GM18526 (cell line): ENCODE data around the gene CKMT2.

Experiments
- POLR2A ChIP-seq: IDR thresholded peaks from 3 replicates; pipeline ENCODE4 v1.6.1; 2011; ENCODE audit not compliant: insufficient read length; ENCODE audit errors: extremely low read depth

CKMT2 gene

DNA sequence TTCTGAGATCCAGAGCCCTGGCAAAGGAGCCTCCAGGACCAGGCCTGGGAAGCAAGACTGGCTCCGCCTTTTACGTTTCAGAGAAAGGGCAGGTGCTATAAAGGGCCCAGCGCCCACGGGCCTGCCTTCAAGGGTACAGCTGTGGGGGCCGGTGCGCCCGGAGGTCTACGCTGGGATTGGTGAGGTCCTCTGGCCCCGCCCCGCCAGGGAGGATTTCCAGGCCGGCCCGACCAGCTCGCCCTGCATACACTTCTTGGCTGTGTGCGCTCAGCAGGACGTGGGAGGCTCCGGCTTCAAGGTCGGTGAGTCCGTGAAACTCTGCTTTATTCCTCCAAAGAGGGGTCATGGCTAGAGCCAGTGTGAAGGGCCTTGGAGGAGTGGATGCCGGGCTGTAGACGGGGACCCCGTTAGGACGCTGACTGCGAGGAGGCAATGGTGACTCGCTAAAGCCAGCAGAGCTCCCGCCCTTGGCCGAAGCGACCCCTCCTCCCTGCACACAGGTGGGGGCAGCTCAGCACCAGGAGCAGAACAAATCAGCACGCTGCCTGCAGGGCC is at the start of gene CKMT2:
Gene CKMT2 (plus strand): TSS at position 243 of the 555 bp plus-strand sequence. CDS start 17,811 bp downstream, outside the sequence.
- TF ChIP-seq POLR2A = no peak

DNA sequence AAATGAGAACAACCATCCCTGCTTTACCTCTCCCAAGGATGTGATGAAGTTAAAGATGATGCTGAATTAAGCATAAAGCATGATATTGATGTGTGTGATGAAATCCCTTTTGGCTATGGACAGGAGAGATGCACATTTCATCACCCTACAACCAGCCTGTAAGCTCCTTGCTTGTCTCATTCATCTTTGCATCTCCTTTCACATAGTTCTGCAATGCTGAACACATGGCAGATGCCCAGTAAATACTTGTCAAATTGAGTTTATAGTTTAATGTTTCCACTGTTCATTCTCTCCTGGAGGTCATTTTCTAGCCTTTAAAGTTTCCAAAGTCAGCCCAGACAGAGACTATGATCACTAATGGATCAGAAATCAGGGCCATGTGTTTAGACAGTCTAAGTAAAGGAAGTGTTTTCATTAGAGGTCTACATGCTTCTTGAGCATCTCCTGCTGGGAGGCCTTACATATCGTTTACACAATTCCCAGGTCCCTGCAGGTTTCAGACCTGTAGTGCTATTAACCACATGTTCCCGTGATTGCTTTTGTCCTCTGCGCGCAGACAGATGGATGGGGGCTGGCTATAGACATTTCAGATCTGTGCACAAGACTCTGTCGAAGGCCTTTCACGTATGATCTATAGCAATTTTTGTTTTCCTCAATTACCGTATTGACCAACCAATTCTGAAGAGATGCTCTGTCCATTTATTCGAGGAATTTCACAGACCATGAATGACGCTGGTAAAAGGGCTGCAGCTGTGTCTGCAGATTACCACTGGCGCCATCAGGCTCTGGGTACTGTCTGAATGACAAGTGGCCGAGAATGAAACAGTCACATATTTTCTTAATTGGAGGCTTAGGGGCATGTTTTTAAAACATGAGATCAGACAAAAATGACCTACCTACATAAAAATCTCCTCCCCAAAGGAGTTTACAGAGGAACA is 49.0 kb upstream of the CKMT2 start:
- TF ChIP-seq POLR2A = no peak

GRCh38 chr5:81184749-81185110 is 48.4 kb upstream of the CKMT2 start:
- TF ChIP-seq POLR2A = no peak

DNA sequence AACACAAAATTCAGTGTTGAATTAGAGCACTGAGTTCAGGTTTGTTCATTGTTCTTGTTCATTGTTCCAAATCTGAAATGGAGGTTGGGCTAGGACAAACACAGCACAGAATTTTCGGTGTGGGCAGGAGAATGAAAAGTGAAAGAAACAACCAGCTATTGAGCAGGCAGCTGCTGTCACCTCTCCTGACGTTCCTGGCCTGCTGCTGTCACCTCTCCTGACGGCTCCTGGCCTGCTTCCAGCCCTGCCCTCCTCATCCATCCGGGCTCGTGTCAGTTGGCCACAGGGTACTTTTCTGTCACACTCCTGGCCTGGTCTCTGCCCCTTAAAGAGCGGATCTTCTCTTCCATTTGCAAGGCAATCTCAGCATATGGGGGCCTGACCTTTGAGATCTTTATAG is 45.2 kb upstream of the CKMT2 start:
- TF ChIP-seq POLR2A = no peak

GRCh38 chr5:81188962-81189361 is 44.2 kb upstream of the CKMT2 start:
- no peak for TF ChIP-seq POLR2A

DNA sequence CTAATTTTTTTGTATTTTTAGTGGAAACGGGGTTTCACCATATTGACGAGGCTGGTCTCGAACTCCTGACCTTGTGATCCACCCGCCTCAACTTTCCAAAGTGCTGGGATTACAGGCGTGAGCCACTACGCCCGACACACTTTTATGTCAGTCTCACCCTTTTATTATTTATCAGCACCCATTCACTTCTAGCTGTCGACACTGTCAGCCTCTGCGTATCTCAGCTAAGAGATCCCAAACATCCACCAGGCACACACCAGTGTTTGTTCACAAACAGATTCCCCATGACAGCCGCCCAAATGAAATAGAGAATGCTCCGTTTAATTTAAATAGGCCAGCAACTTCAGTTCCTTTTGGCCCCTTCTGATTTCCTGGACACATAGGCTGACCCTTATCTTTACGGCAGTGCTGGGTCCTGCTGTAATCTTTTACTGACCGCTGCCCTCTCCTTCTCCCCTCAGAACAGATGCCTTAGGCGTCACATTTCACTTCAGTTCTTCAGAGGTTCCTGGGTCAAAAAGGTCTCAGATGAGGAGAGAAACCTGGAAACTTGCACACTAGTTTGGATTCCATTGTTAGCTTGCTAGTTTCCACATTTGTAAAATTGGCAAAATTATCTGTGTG is 43.1 kb upstream of the CKMT2 start:
- TF ChIP-seq POLR2A = no peak

DNA sequence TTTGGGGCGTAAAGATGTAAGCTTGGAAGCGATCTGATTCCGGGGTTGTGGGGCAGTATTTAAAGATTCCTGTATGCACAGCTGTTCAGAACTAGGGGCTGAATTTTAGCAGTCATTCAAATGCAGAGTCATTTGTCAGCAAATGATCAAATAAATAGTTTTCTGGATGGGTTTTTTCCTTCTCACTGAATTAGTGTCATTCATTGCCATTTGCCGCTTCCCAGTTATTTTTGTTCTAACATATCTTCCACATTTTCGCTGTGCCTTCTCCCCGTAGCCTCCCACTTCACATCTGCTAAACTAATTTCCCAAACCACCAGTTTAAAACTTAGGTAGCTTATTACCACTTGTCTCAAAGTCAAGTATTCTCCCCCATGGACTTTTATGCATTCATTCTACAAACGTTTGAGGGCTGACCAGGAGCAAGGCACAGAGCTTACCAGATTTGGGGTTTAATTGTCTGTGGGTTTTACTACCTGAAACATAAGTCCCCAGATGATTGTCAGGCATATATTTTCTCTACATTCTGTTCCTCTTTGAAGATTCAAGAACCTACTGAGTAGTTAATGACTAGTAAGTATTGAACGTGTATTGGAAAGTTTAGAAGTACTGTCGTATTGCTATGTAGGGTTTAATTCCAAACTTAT is 41.3 kb upstream of the CKMT2 start:
- no peak for TF ChIP-seq POLR2A

- no peak for TF ChIP-seq POLR2A
Observed at GRCh38 chr5:81192373-81192750, 40.8 kb upstream of the CKMT2 start.

DNA sequence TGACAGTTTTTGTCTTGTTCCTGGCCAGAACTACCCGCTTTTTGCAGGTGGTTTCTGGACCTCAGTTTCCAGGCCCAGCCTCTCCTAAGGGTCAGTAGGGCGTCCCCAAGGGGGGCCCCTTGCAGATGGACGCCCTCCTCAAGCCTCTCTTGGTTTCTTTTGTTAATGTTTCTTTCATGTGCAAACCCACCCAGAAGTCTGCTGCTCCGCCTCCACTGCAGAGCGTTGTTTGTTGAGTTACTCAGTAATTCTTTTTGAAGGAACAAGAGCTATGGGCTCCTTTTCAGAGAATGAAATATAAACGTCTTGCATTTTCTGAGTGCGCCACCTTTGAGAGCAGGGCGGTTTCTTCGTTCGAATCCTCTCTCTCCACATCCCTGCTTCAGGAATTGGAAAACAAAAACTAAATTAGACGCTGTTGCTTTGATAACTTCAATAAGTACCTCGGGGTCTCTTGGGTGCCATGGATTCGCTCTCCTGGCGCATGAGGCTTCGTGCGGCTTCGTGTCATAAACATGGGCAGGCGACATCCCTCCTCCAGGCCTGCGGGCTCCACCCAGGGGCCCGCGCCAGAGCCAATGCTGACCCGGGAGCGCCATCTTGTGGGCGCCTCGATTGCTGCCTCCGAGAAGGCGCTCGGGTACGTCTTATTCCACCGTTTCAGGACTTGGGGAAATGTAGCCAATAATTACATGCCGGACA is 38.3 kb upstream of the CKMT2 start:
- TF ChIP-seq POLR2A = no peak

DNA sequence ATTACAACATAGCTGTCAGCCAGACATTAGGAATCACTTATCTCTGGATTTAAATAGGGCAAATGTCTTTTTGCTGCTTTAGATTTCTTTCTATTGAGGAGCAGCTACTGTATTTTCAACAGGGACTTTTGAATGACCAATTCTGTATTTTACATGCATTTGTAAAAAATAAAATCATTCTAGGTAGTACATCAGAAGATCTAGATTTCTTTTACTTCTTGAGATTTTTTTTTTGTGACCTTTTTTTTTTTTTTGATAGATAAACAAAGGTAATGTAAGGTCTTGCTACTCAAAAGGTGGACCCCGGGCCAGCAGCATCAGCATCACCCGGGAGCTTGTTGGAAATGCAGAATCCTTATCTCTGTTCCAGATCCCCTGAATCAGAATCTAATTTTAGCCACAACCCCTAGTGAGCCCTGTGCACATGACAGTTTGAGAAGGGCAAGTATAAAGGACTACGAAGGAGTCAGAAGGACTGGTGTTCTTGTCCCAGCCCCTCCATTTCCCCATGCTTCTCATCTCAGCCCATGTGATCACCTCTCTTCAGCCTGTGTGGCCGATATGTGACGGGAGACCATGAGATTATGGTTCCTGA is 37.7 kb upstream of the CKMT2 start:
- no peak for TF ChIP-seq POLR2A

DNA sequence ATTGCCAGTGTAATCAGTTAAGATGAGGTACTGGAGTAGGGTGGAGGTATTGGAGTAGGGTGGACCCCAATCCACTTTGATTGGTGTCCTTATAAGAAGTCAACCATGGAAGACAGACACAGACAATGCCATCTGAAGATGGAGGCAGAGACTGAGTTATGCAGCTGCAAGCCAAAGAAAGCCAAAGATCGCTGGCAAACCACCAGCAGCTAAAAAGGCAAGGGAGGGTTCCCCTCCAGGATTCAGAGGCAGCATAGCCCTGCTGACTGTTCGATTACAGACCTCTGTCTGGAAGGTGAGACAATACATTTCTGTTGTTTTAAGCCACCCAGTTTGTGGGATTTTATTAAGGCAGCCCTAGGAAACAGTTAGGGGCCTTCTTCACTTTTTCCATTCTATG is 30.5 kb upstream of the CKMT2 start:
- TF ChIP-seq POLR2A = no peak

- TF ChIP-seq POLR2A = no peak
Observed at GRCh38 chr5:81203729-81204128, 29.4 kb upstream of the CKMT2 start.

- TF ChIP-seq POLR2A = no peak
Observed at GRCh38 chr5:81204205-81204604, 28.9 kb upstream of the CKMT2 start.

GRCh38 chr5:81205058-81205457 is 28.1 kb upstream of the CKMT2 start:
- TF ChIP-seq POLR2A = no peak

- no peak for TF ChIP-seq POLR2A
Observed at GRCh38 chr5:81207009-81207408, 26.1 kb upstream of the CKMT2 start.
